Kidney (tissue), 14 donors: ENCODE data around the gene L3MBTL3. TPM values are rescaled to one million over a fixed set of nuclear protein-coding genes. Genes with fewer than 3 reads are reported as not detected.

ENCODE experiments used
- DNase-seq, 5 donors: peaks; one replicate each; pipeline ENCODE4 v3.0.0-alpha.2; 2013 to 2020
- FAIRE-seq: peaks from 2 replicates; lab custom pipeline; 2012; peaks lifted over from hg19 to GRCh38; lab: Jason Lieb, UNC
- H3K27ac ChIP-seq, 2 donors: one replicate each; pipeline ENCODE4 v1.7.0; 2013; ENCODE audit warnings: low read depth in 2 of 2, low read length in 2 of 2, inconsistent platforms in 1 of 2
- H3K27me3 ChIP-seq: one replicate; pipeline ENCODE4 v1.7.1; 2013; ENCODE audit warnings: low read length, inconsistent platforms; ENCODE audit not compliant: control insufficient read depth, insufficient read depth
- H3K36me3 ChIP-seq, 3 donors: one replicate each; pipeline versions ENCODE4 v1.7.0 to v1.7.1; 2013; ENCODE audit warnings: low read length in 3 of 3, control low read depth in 1 of 3, inconsistent platforms in 1 of 3; ENCODE audit not compliant: insufficient read depth in 3 of 3, control insufficient read depth in 2 of 3
- H3K4me1 ChIP-seq, 3 donors: one replicate each; pipeline versions ENCODE4 v1.7.0 to v1.7.1; 2013; ENCODE audit warnings: low read length in 3 of 3, inconsistent platforms in 1 of 3, low read depth in 1 of 3; ENCODE audit not compliant: control insufficient read depth in 2 of 3, insufficient read depth in 2 of 3
- H3K4me3 ChIP-seq, 3 donors: one replicate each; pipeline versions ENCODE4 v1.7.0 to v1.8.1; 2013; ENCODE audit warnings: low read length in 3 of 3, control low read depth in 1 of 3, inconsistent platforms in 1 of 3
- H3K9ac ChIP-seq, 3 donors: one replicate each; pipeline versions ENCODE4 v1.7.0 to v1.7.1; 2013; ENCODE audit warnings: low read length in 3 of 3, control low read depth in 1 of 3, inconsistent platforms in 1 of 3
- H3K9me3 ChIP-seq, 3 donors: one replicate each; pipeline versions ENCODE4 v1.7.0 to v1.7.1; 2013; ENCODE audit warnings: low read length in 3 of 3, control low read depth in 1 of 3, inconsistent platforms in 1 of 3; ENCODE audit not compliant: control insufficient read depth in 2 of 3, insufficient read depth in 1 of 3
- intact Hi-C: fragments of 100-400 bp; cut with DNase I; formaldehyde crosslinking; loops from one replicate; pipeline ENCODE4 v1.11.1; 2022
- polyA plus RNA-seq: library from polyadenylated mRNA; stranded (reverse); fragments of 350-450 nt; fragmentation: Illumina TruSeq; extraction: RNeasy Lipid Tissue Mini Kit (QIAGEN cat#74804); gene quantifications from one replicate; pipeline ENCODE4 v1.2.3, GENCODE V29; 2014; ENCODE audit warnings: low read depth, low replicate concordance; ENCODE audit not compliant: insufficient read depth
- total RNA-seq: library from RNA; stranded (reverse); fragmentation: NEBNext Ultra II Directional; extraction: Animal tissue kit (Norgen Biotek cat#: 25700); gene quantifications from one replicate; pipeline ENCODE4 v1.2.1, GENCODE V29; 2021
- TF ChIP-seq, protein P1 (sequence below): IDR thresholded peaks from 3 replicates; pipeline ENCODE4 v1.5.1; 2012; ENCODE audit warnings: mild to moderate bottlenecking, moderate library complexity, borderline replicate concordance; ENCODE audit not compliant: insufficient read depth; ENCODE audit errors: extremely low read depth
- donor health status: control.
- donor health status: control.
- donor health status: control.
- donor health status: control.
- donor health status: control.
- donor health status: DM: yes; HTN: yes; CAD: no.
- donor health status: Normal renal cell carcinoma (clear cell type).

The L3MBTL3 gene
- total and polyA plus RNA-seq, 2 donors from 2014 or later: 4.3 to 13.0 TPM

DNA sequence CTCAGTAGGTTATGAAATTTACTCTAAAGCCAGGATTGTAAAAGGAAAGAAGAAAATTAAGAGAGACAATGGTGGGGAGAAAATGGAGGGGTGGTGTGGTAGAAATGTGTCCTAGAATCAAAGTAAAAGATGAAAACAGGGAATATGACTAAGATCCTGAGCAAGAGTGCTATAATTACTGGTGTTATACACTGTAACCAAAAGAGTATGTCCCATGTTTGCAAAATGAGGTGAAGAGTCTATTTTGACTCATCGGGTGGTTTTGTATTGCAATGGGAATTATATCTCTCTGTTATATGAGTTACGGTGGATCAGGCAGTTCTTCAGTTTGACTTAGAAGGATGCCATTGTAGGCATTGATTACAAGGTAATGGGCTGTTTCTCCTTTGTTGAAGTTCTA lies 8.5 kb downstream of the L3MBTL3 start:
- TF ChIP-seq, protein P1, sequence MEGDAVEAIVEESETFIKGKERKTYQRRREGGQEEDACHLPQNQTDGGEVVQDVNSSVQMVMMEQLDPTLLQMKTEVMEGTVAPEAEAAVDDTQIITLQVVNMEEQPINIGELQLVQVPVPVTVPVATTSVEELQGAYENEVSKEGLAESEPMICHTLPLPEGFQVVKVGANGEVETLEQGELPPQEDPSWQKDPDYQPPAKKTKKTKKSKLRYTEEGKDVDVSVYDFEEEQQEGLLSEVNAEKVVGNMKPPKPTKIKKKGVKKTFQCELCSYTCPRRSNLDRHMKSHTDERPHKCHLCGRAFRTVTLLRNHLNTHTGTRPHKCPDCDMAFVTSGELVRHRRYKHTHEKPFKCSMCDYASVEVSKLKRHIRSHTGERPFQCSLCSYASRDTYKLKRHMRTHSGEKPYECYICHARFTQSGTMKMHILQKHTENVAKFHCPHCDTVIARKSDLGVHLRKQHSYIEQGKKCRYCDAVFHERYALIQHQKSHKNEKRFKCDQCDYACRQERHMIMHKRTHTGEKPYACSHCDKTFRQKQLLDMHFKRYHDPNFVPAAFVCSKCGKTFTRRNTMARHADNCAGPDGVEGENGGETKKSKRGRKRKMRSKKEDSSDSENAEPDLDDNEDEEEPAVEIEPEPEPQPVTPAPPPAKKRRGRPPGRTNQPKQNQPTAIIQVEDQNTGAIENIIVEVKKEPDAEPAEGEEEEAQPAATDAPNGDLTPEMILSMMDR: no peak
- intact Hi-C loops: no loop called here
- no peak for FAIRE-seq

DNA sequence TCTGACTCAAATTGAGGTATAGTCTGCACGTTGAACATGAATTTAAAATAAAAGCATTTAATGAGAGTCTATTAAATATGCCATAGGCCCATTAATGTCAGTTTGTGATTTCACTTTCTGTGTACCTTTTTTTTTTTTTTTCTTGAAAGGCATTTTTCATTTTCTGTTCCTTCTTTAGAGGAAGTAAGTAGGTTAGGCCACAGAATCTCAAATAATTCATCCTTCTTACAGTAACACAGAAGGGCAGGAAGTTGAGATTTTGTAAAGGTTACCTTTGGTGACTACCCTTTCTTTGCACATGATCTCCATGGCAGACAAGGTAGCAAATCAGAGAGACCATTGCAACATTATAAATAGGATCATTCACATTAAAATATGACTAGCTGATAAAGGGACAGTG lies 9.6 kb downstream of the L3MBTL3 start:
- Histone ChIP-seq H3K9me3 (no peaks in the 10 kb centered on the region), H3K27ac (no peak overlapping the region), H3K27me3 (no peaks in the 10 kb centered on the region), H3K36me3 (no peaks in the 10 kb centered on the region), H3K9ac (no peak overlapping the region), H3K4me1 (no peaks in the 10 kb centered on the region), H3K4me3 (no peak overlapping the region)
- FAIRE-seq: no peak
- intact Hi-C loops: no loop called here
- TF ChIP-seq, protein P1: no peak
- DNase-seq: no peak

More for the DNA sequence above, 8.5 kb downstream of the L3MBTL3 start:
- Histone ChIP-seq H3K27ac (no peak overlapping the region), H3K4me3 (no peak overlapping the region), H3K36me3 (no peaks in the 10 kb centered on the region), H3K9me3 (no peaks in the 10 kb centered on the region), H3K9ac (no peak overlapping the region), H3K4me1 (no peaks in the 10 kb centered on the region), H3K27me3 (no peaks in the 10 kb centered on the region)
- DNase-seq: no peak

DNA sequence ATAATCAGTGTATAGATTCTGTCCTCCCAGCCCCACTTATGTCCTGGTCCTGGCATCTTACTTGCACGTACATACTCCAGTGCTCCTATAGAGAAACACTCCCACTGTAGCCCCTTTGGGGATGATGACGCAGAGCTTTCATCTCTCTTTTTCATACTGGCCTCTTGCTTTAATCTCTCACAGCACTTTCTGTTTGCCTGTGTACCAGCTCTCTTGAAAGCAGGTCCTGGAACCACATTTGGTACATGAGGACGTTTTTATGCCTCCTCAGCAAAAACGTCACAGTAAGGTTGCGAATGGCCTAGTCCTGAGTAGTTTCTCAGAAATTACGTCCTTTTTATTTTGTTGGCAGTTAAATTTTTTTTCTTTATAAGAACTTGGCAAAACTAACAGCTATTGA lies 10.8 kb downstream of the L3MBTL3 start:
- H3K36me3 ChIP-seq: no peaks in the 10 kb centered on the region
- intact Hi-C loops: no loop called here
- H3K9me3 ChIP-seq: no peaks in the 10 kb centered on the region
- no peaks in the 10 kb centered on the region for H3K27me3 ChIP-seq
- no peak overlapping the region for H3K27ac ChIP-seq
- FAIRE-seq (no peak), DNase-seq (no peak)
- no peak overlapping the region for H3K9ac ChIP-seq
- TF ChIP-seq, protein P1: no peak
- no peak overlapping the region for H3K4me3 ChIP-seq
- H3K4me1 ChIP-seq: no peaks in the 10 kb centered on the region

DNA sequence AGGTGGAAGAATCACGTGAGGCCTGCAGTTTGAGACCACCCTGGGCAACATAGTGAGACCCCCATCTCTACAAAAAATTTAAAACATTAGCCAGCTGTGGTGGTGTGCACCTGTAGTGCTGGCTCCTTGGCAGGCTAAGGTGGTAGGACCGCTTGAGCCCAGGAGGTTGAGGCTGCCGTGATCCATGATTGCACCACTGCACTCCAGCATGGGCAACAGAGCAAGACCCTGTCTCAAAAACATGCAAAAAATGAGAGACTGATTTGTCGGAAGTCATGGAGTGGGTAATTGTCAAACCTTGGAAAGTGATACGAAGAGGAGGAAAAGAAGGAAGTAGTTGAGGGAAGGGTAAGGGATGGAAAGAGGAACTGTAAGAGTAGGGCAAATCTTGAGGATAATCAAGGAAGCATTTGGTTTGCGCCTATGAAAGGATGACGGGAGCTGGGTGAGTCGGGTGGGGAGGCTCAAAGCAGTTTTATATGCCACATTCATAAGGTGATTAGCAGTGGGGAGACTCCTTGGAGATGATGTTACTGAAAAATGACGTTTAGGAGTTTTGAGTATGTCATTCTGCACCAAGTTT lies 14.5 kb downstream of the L3MBTL3 start:
- H3K9ac ChIP-seq: no peak overlapping the region
- no peaks in the 10 kb centered on the region for H3K27me3 ChIP-seq
- DNase-seq (no peak), FAIRE-seq (no peak)
- TF ChIP-seq, protein P1: no peak
- no peaks in the 10 kb centered on the region for H3K36me3 ChIP-seq
- no peaks in the 10 kb centered on the region for H3K4me1 ChIP-seq
- H3K27ac ChIP-seq: no peak overlapping the region
- H3K4me3 ChIP-seq: no peak overlapping the region
- intact Hi-C loops: no loop called here
- no peaks in the 10 kb centered on the region for H3K9me3 ChIP-seq
